Measurements from ENCODE around the gene MYO5A. TPM values are rescaled to one million over a fixed set of nuclear protein-coding genes. Genes with fewer than 3 reads are reported as not detected.

Gene MYO5A
- total and polyA plus RNA-seq, 10 of the 15 experiments (the other 5 are each of a cell fraction or from before 2014, with no cell fraction given): 4.2 to 42.9 (median 31.1) TPM

DNA sequence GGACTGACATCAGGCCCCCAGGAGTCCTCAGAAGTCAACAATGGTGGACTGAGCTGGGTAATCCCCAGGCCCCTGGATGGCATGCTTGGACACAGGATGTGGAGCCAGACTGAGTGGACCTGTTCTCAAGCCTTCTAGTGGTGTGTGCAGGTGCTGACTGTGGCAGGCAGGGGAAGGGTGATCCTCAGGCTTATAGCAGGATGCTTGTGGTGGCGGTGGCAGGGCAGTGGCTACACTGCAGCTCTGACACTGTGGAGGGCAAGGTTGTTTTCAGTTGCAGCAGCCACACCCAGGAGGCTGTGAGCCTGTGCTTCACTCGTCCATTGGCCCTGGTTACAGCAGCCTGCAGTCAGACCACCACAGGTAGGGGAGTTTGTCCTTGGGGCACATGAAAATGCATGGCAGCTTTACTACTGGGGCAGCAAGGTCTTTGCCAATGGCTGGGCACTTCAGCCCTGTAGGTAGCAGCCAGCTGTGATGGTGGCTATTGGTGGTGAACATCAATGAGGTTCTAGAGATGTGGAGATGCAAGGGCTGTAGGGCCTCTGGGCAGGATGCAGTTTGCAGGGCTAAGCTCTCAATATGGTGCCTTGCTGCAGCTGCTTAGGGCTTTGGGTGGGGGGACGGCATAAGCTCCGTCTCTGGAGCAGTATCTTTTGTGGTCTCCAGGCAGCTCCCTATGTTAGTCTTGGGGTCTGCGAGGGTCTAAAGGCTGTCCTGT lies 17.5 kb upstream of the MYO5A start:
- no peaks in the 10 kb centered on the region for H4K20me1 ChIP-seq (ENCODE audit: control insufficient read depth, insufficient read depth)
- ChIA-PET POLR2A (no interaction called here), CTCF (interaction anchor here (0.6 to 1.2 kb wide), 2 partner anchors 88 to 185 kb away, joined by 3 to 4 read pairs; no protein-coding TSS in a partner anchor), SMC1A (ENCODE audit: uncharacterized antibody, unreplicated experiment) (no interaction called here), RAD21 (ENCODE audit: unreplicated experiment) (no interaction called here)
- H3K27ac ChIP-seq (ENCODE audit: control insufficient read depth, insufficient read depth): no peak overlapping the region
- no peaks in the 10 kb centered on the region for H3K27me3 ChIP-seq (replicated peaks in 1 of 2; ENCODE audit: control insufficient read depth in 2 of 2, insufficient read depth in 2 of 2, low read length in 1 of 2)
- FAIRE-seq (no peak), DNase-seq (ENCODE audit: low read depth, low spot score) (no peak), ATAC-seq (peak; percentile 57)
- H3K9ac ChIP-seq (ENCODE audit: control insufficient read depth, insufficient read depth, low read length): no peak overlapping the region
- 69% methylated on average over 5 of the region's 5 CpGs for WGBS (ENCODE audit: insufficient coverage, insufficient replicate concordance, low lambda C conversion rate, missing lambda C conversion rate)
- no TSS peak for BruUV-seq (replicated peaks)
- H3K4me2 ChIP-seq (ENCODE audit: control insufficient read depth, insufficient read depth): no peak overlapping the region
- H3K4me3 ChIP-seq: no peak overlapping the region
- H3K36me3 ChIP-seq (ENCODE audit: control insufficient read depth in 2 of 2, insufficient read depth in 2 of 2, low read length in 1 of 2): peaks cover 12 to 15% of the 10 kb centered on the region in 2 experiments
- H3K9me3 ChIP-seq (replicated peaks; ENCODE audit: control insufficient read depth, insufficient read depth, low read length): peaks cover 7% of the 10 kb centered on the region; the same call in 1 of the 3 replicates
- H2AFZ ChIP-seq (ENCODE audit: control insufficient read depth, low read depth, low read length): no peak overlapping the region
- in situ Hi-C loops (cut with MboI): no loop called here
- intact Hi-C loops (cut with micrococcal nuclease; ENCODE audit: unreplicated experiment): no loop called here
- no peaks in the 10 kb centered on the region for H3K79me2 ChIP-seq (ENCODE audit: control insufficient read depth, insufficient read depth, low read length)
- TF ChIP-seq LARP7 (IDR thresholded peaks at IDR 0.05) (no peak), POU2F2 (IDR thresholded peaks at IDR 0.05; ENCODE audit: borderline replicate concordance, low read depth, low read length) (0 out of 3 replicates have a peak, but pooled peaks have one; percentile 8), EED (IDR thresholded peaks at IDR 0.05; ENCODE audit: low read depth) (no peak), POLR2A (IDR thresholded peaks at IDR 0.05; ENCODE audit: low read depth, low read length) (peak; percentile 69; the same call in 1 of the 2 replicates), RFX5 (IDR thresholded peaks at IDR 0.05; ENCODE audit: low read depth, low read length) (no peak), SRF (IDR thresholded peaks at IDR 0.05; ENCODE audit: low read depth in 2 of 2, low read length in 2 of 2) (peak in 1 of 2 experiments; percentile 21; a peak in 1 of 4 replicates), MTA3 (IDR thresholded peaks at IDR 0.05; ENCODE audit: borderline replicate concordance, low read length) (peak; percentile 21; the same call in 1 of the 2 replicates), POLR2AphosphoS5 (IDR thresholded peaks at IDR 0.05; ENCODE audit: low read length) (peak; percentile 55)
- TF ChIP-seq, protein P1, sequence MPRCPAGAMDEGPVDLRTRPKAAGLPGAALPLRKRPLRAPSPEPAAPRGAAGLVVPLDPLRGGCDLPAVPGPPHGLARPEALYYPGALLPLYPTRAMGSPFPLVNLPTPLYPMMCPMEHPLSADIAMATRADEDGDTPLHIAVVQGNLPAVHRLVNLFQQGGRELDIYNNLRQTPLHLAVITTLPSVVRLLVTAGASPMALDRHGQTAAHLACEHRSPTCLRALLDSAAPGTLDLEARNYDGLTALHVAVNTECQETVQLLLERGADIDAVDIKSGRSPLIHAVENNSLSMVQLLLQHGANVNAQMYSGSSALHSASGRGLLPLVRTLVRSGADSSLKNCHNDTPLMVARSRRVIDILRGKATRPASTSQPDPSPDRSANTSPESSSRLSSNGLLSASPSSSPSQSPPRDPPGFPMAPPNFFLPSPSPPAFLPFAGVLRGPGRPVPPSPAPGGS (IDR thresholded peaks at IDR 0.05; ENCODE audit: borderline replicate concordance, insufficient read depth, low read depth, low read length, poor library complexity, severe bottlenecking): no peak
- no peaks in the 10 kb centered on the region for H3K4me1 ChIP-seq (ENCODE audit: control insufficient read depth, insufficient read depth, low read length)
